CD4-positive, alpha-beta T cell treated with Interleukin-15 for 4 hours (primary cell): Measurements from ENCODE around the gene EMC10.
A peak's percentile ranks its signal among the peaks of the same experiment; 100 is the strongest.

Experiments used
- DNase-seq: peaks from one replicate; pipeline ENCODE4 v3.0.0-alpha.2; 2020; ENCODE audit warnings: low spot score

The EMC10 gene

GRCh38 chr19:50478901-50479715, 2.8 kb downstream of the EMC10 start:
- no peak for DNase-seq

GRCh38 chr19:50479761-50480251, 3.5 kb downstream of the EMC10 start:
- no peak for DNase-seq

GRCh38 chr19:50480281-50481111, 4.2 kb downstream of the EMC10 start:
- DNase-seq, result no peak

- DNase-seq, result no peak
Measured at GRCh38 chr19:50481351-50482149, 5.2 kb downstream of the EMC10 start.

- DNase-seq, result no peak
Measured at GRCh38 chr19:50482271-50482855, 6.1 kb downstream of the EMC10 start.

GRCh38 chr19:50482916-50483315, 6.6 kb downstream of the EMC10 start:
- DNase-seq, result no peak

GRCh38 chr19:50485284-50485955, 9.1 kb downstream of the EMC10 start:
- DNase-seq, result no peak

- peak; percentile 17 for DNase-seq
Measured at GRCh38 chr19:50486823-50487515, 10.7 kb downstream of the EMC10 start.

GRCh38 chr19:50488389-50489194, 12.3 kb downstream of the EMC10 start:
- DNase-seq, result no peak

- DNase-seq, result no peak
Measured at GRCh38 chr19:50489461-50490011, 13.2 kb downstream of the EMC10 start.

- DNase-seq, result no peak
Measured at GRCh38 chr19:50490411-50490811, 14.1 kb downstream of the EMC10 start.

- DNase-seq, result no peak
Measured at GRCh38 chr19:50490991-50491472, 14.7 kb downstream of the EMC10 start.

GRCh38 chr19:50492303-50493052, 16.2 kb downstream of the EMC10 start:
- no peak for DNase-seq

- no peak for DNase-seq
Measured at GRCh38 chr19:50493171-50493570, 16.9 kb downstream of the EMC10 start.

GRCh38 chr19:50494186-50495019, 18.1 kb downstream of the EMC10 start:
- no peak for DNase-seq

GRCh38 chr19:50495020-50495531, 18.8 kb downstream of the EMC10 start:
- no peak for DNase-seq
